ENCODE data around the gene LEMD2. TPM values are rescaled to one million over a fixed set of nuclear protein-coding genes. Genes with fewer than 3 reads are reported as not detected.

The LEMD2 gene
- total RNA-seq, 1 experiment from 2014 or later, result 65.9 TPM

DNA sequence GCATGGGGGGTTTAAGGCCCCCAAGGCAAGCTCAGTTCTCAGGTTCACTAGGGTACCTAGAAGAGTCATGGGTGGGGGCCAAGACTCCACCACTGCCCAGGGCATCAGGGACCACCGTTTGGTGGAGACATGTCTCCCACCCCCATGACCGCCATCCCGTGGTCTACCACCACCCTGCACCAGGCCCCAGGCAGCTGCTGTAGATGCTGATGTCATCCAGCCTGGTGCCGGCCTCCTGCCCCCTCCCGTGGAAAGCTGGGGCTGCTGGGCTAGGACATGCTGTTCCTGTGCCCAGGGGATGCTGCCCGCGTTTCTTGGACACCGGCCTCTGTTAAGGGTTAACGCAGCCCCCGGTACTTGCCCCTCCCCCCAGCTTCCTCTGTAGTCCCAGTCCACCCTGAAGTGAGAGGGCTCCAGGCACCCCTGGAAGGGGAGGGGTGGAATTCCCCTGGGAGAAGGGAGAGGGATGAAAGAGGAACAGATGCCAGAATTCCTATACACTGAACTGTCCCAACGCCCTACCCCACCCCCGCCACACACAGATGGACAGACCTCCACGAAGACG is 42.8 kb downstream of the LEMD2 start:
- Histone ChIP-seq H3F3A (ENCODE audit: insufficient read depth, low read depth) (peaks cover 16% of the 10 kb centered on the region; the same call in 1 of the 2 replicates), H2AFZ (no peak overlapping the region), H3K27ac (no peak overlapping the region), H3K36me3 (ENCODE audit: low read depth) (no peaks in the 10 kb centered on the region), H3K4me3 (no peak overlapping the region), H3K27me3 (ENCODE audit: insufficient read depth, low read depth) (no peaks in the 10 kb centered on the region), H3K9me2 (ENCODE audit: insufficient read depth) (no peaks in the 10 kb centered on the region), H3K79me2 (ENCODE audit: low read depth) (no peaks in the 10 kb centered on the region), H3K9me3 (ENCODE audit: insufficient read depth, low read depth) (no peaks in the 10 kb centered on the region), H4K20me1 (ENCODE audit: insufficient read depth) (no peaks in the 10 kb centered on the region), H3K4me2 (no peak overlapping the region), H3K4me1 (replicated peaks; ENCODE audit: insufficient read depth) (peaks cover 33% of the 10 kb centered on the region)
- DNase-seq, result no peak
- POLR2A ChIA-PET (ENCODE audit: unreplicated experiment), result no interaction called here
- TF ChIP-seq, protein P1, sequence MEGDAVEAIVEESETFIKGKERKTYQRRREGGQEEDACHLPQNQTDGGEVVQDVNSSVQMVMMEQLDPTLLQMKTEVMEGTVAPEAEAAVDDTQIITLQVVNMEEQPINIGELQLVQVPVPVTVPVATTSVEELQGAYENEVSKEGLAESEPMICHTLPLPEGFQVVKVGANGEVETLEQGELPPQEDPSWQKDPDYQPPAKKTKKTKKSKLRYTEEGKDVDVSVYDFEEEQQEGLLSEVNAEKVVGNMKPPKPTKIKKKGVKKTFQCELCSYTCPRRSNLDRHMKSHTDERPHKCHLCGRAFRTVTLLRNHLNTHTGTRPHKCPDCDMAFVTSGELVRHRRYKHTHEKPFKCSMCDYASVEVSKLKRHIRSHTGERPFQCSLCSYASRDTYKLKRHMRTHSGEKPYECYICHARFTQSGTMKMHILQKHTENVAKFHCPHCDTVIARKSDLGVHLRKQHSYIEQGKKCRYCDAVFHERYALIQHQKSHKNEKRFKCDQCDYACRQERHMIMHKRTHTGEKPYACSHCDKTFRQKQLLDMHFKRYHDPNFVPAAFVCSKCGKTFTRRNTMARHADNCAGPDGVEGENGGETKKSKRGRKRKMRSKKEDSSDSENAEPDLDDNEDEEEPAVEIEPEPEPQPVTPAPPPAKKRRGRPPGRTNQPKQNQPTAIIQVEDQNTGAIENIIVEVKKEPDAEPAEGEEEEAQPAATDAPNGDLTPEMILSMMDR (conservative IDR thresholded peaks at IDR 0.05), result no peak
- no peak for TF ChIP-seq EZH2 (IDR thresholded peaks at IDR 0.05; ENCODE audit: low read depth)
- CTCF ChIA-PET, result interaction anchor here (0.6 to 1.1 kb wide), 3 partner anchors 14 to 598 kb away, joined by 3 to 5 read pairs (median 4); partner anchors contain the start of gene UQCC2
- intact Hi-C loops (cut with micrococcal nuclease; ENCODE audit: unreplicated experiment), result no loop called here
- no TSS peak for BruUV-seq (replicated peaks)

- Histone ChIP-seq H3K4me1 (replicated peaks; ENCODE audit: insufficient read depth) (peaks cover 33% of the 10 kb centered on the region), H3F3A (ENCODE audit: insufficient read depth, low read depth) (peaks cover 17% of the 10 kb centered on the region; the same call in 1 of the 2 replicates), H3K4me3 (no peak overlapping the region), H3K4me2 (no peak overlapping the region), H4K20me1 (ENCODE audit: insufficient read depth) (no peaks in the 10 kb centered on the region), H3K27ac (no peak overlapping the region), H2AFZ (no peak overlapping the region), H3K9me3 (ENCODE audit: insufficient read depth, low read depth) (no peaks in the 10 kb centered on the region), H3K79me2 (ENCODE audit: low read depth) (no peaks in the 10 kb centered on the region), H3K9me2 (ENCODE audit: insufficient read depth) (no peaks in the 10 kb centered on the region), H3K27me3 (ENCODE audit: insufficient read depth, low read depth) (no peaks in the 10 kb centered on the region), H3K36me3 (ENCODE audit: low read depth) (no peaks in the 10 kb centered on the region)
- DNase-seq, result no peak
- TF ChIP-seq, protein P1 (conservative IDR thresholded peaks at IDR 0.05), result no peak
- no peak for TF ChIP-seq EZH2 (IDR thresholded peaks at IDR 0.05; ENCODE audit: low read depth)
- ChIA-PET CTCF (interaction anchor here (0.6 kb wide), 1 partner anchor 34 kb away, joined by 3 read pairs; the partner anchor contains the start of gene UQCC2), POLR2A (ENCODE audit: unreplicated experiment) (no interaction called here)
- intact Hi-C loops (cut with micrococcal nuclease; ENCODE audit: unreplicated experiment), result no loop called here
- BruUV-seq (replicated peaks), result no TSS peak
Observed at GRCh38 chr6:33745548-33745947, 43.4 kb downstream of the LEMD2 start.

DNA sequence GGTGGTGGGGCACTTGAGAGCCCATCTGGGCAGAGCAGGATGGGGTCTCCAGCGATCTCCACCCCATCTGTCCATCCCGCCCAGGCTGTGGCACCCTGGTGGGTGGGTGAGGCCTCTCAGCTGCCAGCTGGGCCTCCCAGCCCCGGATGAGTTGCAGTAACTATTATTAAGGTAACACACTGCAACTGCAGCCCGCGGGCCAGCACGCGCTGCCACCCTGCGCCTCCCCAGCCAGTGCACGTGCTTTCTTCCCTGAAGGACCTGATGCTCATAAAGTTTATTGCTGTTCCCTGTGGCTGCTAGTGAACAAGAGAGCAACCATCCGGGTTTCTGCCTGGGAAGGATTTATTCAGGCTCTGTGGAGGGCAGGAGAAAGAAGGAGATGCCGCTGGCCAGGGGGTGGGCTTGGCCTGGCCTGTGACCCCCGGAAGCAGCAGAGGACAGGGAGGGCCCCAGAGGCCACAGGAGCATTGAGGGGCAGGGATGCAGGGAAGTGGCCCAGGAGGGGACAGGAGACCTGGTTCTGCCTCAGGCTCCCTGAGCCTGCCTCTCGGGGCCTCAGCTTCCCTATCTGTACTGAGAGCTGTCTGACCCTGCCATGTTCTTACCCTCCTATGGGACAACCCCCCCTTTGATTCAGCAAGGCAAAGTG is 43.9 kb downstream of the LEMD2 start:
- ChIA-PET CTCF (interaction anchor here (0.6 to 1.6 kb wide), 4 partner anchors 17 to 726 kb away, joined by 3 to 7 read pairs (median 3); partner anchors contain the start of gene UQCC2), POLR2A (ENCODE audit: unreplicated experiment) (no interaction called here)
- intact Hi-C loops (cut with micrococcal nuclease; ENCODE audit: unreplicated experiment), result loop anchor here (1.0 kb wide), 1 partner anchor 17 kb away; no protein-coding TSS in a partner anchor
- no peaks in the 10 kb centered on the region for H3K36me3 ChIP-seq (ENCODE audit: low read depth)
- no peak for DNase-seq
- TF ChIP-seq EZH2 (IDR thresholded peaks at IDR 0.05; ENCODE audit: low read depth), result no peak
- TF ChIP-seq, protein P1 (conservative IDR thresholded peaks at IDR 0.05), result no peak
- H3K4me2 ChIP-seq, result peak overlapping the region; percentile 61
- no peaks in the 10 kb centered on the region for H3K27me3 ChIP-seq (ENCODE audit: insufficient read depth, low read depth)
- H3K27ac ChIP-seq, result no peak overlapping the region
- no peak overlapping the region for H3K4me3 ChIP-seq
- no peaks in the 10 kb centered on the region for H3K9me2 ChIP-seq (ENCODE audit: insufficient read depth)
- H3K4me1 ChIP-seq (replicated peaks; ENCODE audit: insufficient read depth), result peaks cover 35% of the 10 kb centered on the region
- H4K20me1 ChIP-seq (ENCODE audit: insufficient read depth), result no peaks in the 10 kb centered on the region
- H3K79me2 ChIP-seq (ENCODE audit: low read depth), result no peaks in the 10 kb centered on the region
- no peak overlapping the region for H2AFZ ChIP-seq
- peaks cover 16% of the 10 kb centered on the region; the same call in 1 of the 2 replicates for H3F3A ChIP-seq (ENCODE audit: insufficient read depth, low read depth)
- BruUV-seq (replicated peaks), result no TSS peak
- no peaks in the 10 kb centered on the region for H3K9me3 ChIP-seq (ENCODE audit: insufficient read depth, low read depth)

Measured in PC-9 (cell line).